HepG2 (cell line): ENCODE results near the gene MMP25. TPM values are rescaled to one million over a fixed set of nuclear protein-coding genes. Genes with fewer than 3 reads are reported as not detected.

Experiments
- AGO2 ChIP-seq: fragments of 200-400 bp; formaldehyde crosslinking; optimal IDR thresholded peaks from 2 replicates; pipeline ENCODE3; 2017; ENCODE audit warnings: mild to moderate bottlenecking, low read depth, low read length, moderate library complexity
- AHR ChIP-seq: IDR thresholded peaks from 2 replicates; pipeline ENCODE4 v1.6.1; 2018; ENCODE audit warnings: missing genetic modification reagents, missing compliant biosample characterization
- BHLHE40 ChIP-seq: IDR thresholded peaks from 2 replicates; pipeline ENCODE4 v1.6.1; 2011; ENCODE audit warnings: low read length, improper control_type of control experiment
- GLMP ChIP-seq: sonication (generic); formaldehyde crosslinking; IDR thresholded peaks from 2 replicates; pipeline ENCODE4 v1.9.0; 2021; ENCODE audit warnings: missing genetic modification reagents, mild to moderate bottlenecking, borderline replicate concordance
- GRHL1 ChIP-seq: sonication (generic); formaldehyde crosslinking; conservative IDR thresholded peaks from 2 replicates; pipeline ENCODE4 v1.8.0; 2022; ENCODE audit warnings: missing genetic modification reagents
- HHEX ChIP-seq: IDR thresholded peaks from 2 replicates; pipeline ENCODE4 v1.6.1; 2016; ENCODE audit warnings: control low read depth
- HOXD1 ChIP-seq: sonication (generic); formaldehyde crosslinking; IDR thresholded peaks from 2 replicates; pipeline ENCODE4 v1.5.0; 2020; ENCODE audit warnings: missing genetic modification reagents
- LCORL ChIP-seq, 2 experiments: fragments of 450-650 bp in 1 of 2; sonication (generic) in 1 of 2; formaldehyde crosslinking in 1 of 2; IDR thresholded peaks; 2 replicates each; pipeline versions ENCODE4 v1.5.0 to v1.6.1; 2017 to 2020; ENCODE audit warnings: antibody characterized with exemption in 1 of 2, missing genetic modification reagents in 1 of 2
- TIGD3 ChIP-seq: sonication (generic); formaldehyde crosslinking; IDR thresholded peaks from 2 replicates; pipeline ENCODE4 v1.5.1; 2020; ENCODE audit warnings: mild to moderate bottlenecking, missing genetic modification reagents, borderline replicate concordance
- ZNF430 ChIP-seq: sonication (generic); formaldehyde crosslinking; IDR thresholded peaks from 2 replicates; pipeline ENCODE4 v1.9.0; 2021; ENCODE audit warnings: mild to moderate bottlenecking, missing genetic modification reagents
- ZNF501 ChIP-seq: sonication (generic); formaldehyde crosslinking; IDR thresholded peaks from 2 replicates; pipeline ENCODE4 v1.5.1; 2020; ENCODE audit warnings: mild to moderate bottlenecking, moderate library complexity, missing genetic modification reagents
- ZNF576 ChIP-seq: sonication (generic); formaldehyde crosslinking; IDR thresholded peaks from 2 replicates; pipeline ENCODE4 v1.4.0; 2020; ENCODE audit warnings: mild to moderate bottlenecking, missing genetic modification reagents
- polyA plus RNA-seq, 8 experiments: library from polyadenylated mRNA; depleted of rRNA in 3 of 8; stranded (reverse) in 7 of 8; unstranded in 1 of 8; fragments of >200 nt; fragmentation: Illumina TruSeq in 4 of 8; extraction: Trizol in 4 of 8; gene quantifications; 2 replicates each; pipeline versions ENCODE4 v1.2.1 to v1.2.3, GENCODE V29; 2011 to 2016; ENCODE audit warnings: low read depth in 4 of 8, missing spikeins in 1 of 8, mixed read lengths in 1 of 8; ENCODE audit not compliant: insufficient read depth in 1 of 8
- total RNA-seq, 5 experiments: library from RNA; depleted of rRNA; stranded (reverse); fragments of >200 nt; fragmentation: Illumina TruSeq; extraction: Trizol; gene quantifications; 2 replicates each; pipeline ENCODE4 v1.2.3, GENCODE V29; 2016; ENCODE audit warnings: low read depth in 1 of 5
- TF ChIP-seq, protein P1 (sequence below): sonication (generic); formaldehyde crosslinking; IDR thresholded peaks from 2 replicates; pipeline ENCODE4 v1.4.0; 2020; ENCODE audit warnings: mild to moderate bottlenecking, missing genetic modification reagents
- TF ChIP-seq, protein P2 (sequence below): sonication (generic); formaldehyde crosslinking; IDR thresholded peaks from 2 replicates; pipeline ENCODE4 v1.4.0; 2020; ENCODE audit warnings: mild to moderate bottlenecking, missing genetic modification reagents

The MMP25 gene
- total and polyA plus RNA-seq, 2 of the 13 experiments (the other 11 are each of a cell fraction or from before 2014, with no cell fraction given) = 0.04 to 0.08 TPM

DNA sequence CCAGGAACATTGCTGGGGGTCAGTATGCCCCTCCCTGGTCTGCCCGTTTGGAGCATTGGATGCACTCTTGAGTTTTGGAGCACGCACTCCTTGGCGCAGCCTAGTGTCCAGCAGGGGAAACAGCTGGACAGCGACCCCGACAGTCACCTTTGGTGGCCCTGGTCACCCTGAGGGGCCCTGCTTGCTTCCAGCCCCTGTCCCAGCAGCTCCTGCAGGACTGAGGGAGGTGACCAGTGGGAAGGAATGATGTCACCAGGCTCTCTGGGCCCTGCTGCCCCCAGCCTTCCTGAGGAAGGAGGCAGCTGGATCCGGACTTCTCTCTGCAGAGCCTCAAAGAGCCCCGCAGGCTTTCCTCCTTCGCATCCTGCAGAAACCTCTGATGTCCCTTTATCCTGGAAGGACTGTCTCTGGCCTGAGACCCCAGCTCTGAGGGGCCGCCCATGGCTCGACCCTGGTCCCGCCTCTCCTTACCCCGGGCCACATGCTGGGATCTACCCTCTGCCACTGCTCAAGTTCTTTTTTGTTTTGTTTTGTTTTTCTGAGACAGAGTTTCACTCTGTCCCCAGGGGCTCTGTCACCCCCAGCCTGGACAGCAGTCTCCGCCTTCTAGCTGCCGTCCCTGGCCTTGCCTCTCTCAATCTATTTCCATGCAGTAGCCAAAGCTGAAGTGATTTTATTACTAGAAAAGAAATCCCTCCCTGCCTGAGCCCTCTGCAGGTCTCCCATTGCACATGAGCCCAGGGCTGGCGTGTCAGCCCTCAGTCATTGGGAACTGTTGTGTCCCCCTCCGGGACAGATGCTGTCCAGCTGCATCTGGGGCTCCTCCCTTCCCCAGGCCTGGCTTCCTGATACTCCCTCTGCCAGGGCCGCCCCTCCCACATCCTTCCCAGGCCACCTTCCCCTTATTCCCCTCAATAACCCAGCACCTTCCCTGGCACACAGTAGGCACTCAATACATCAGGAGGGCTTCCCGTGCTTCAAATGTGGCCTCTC lies 41.2 kb downstream of the MMP25 start (continued):
- TF ChIP-seq GRHL1 (CRISPR knock-in tag) (no peak), HHEX (CRISPR knock-in tag) (no peak), ZNF501 (CRISPR knock-in tag) (peak; percentile 2; the same call in 1 of the 2 replicates), HOXD1 (CRISPR knock-in tag) (0 out of 2 replicates have a peak, but pooled peaks have one; percentile 45), TIGD3 (CRISPR knock-in tag) (no peak), AGO2 (no peak), LCORL (IDR thresholded peaks at IDR 0.05) (no peak), LCORL (CRISPR knock-in tag; IDR thresholded peaks at IDR 0.05) (peak; percentile 70), ZNF430 (CRISPR knock-in tag) (peak; percentile 70; the same call in 1 of the 2 replicates), AHR (CRISPR knock-in tag) (no peak), BHLHE40 (no peak), ZNF576 (CRISPR knock-in tag) (peak; percentile 69; the same call in 1 of the 2 replicates), GLMP (CRISPR knock-in tag) (no peak)
- TF ChIP-seq, protein P1, sequence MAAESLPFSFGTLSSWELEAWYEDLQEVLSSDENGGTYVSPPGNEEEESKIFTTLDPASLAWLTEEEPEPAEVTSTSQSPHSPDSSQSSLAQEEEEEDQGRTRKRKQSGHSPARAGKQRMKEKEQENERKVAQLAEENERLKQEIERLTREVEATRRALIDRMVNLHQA (CRISPR knock-in tag) = no peak
- TF ChIP-seq, protein P2, sequence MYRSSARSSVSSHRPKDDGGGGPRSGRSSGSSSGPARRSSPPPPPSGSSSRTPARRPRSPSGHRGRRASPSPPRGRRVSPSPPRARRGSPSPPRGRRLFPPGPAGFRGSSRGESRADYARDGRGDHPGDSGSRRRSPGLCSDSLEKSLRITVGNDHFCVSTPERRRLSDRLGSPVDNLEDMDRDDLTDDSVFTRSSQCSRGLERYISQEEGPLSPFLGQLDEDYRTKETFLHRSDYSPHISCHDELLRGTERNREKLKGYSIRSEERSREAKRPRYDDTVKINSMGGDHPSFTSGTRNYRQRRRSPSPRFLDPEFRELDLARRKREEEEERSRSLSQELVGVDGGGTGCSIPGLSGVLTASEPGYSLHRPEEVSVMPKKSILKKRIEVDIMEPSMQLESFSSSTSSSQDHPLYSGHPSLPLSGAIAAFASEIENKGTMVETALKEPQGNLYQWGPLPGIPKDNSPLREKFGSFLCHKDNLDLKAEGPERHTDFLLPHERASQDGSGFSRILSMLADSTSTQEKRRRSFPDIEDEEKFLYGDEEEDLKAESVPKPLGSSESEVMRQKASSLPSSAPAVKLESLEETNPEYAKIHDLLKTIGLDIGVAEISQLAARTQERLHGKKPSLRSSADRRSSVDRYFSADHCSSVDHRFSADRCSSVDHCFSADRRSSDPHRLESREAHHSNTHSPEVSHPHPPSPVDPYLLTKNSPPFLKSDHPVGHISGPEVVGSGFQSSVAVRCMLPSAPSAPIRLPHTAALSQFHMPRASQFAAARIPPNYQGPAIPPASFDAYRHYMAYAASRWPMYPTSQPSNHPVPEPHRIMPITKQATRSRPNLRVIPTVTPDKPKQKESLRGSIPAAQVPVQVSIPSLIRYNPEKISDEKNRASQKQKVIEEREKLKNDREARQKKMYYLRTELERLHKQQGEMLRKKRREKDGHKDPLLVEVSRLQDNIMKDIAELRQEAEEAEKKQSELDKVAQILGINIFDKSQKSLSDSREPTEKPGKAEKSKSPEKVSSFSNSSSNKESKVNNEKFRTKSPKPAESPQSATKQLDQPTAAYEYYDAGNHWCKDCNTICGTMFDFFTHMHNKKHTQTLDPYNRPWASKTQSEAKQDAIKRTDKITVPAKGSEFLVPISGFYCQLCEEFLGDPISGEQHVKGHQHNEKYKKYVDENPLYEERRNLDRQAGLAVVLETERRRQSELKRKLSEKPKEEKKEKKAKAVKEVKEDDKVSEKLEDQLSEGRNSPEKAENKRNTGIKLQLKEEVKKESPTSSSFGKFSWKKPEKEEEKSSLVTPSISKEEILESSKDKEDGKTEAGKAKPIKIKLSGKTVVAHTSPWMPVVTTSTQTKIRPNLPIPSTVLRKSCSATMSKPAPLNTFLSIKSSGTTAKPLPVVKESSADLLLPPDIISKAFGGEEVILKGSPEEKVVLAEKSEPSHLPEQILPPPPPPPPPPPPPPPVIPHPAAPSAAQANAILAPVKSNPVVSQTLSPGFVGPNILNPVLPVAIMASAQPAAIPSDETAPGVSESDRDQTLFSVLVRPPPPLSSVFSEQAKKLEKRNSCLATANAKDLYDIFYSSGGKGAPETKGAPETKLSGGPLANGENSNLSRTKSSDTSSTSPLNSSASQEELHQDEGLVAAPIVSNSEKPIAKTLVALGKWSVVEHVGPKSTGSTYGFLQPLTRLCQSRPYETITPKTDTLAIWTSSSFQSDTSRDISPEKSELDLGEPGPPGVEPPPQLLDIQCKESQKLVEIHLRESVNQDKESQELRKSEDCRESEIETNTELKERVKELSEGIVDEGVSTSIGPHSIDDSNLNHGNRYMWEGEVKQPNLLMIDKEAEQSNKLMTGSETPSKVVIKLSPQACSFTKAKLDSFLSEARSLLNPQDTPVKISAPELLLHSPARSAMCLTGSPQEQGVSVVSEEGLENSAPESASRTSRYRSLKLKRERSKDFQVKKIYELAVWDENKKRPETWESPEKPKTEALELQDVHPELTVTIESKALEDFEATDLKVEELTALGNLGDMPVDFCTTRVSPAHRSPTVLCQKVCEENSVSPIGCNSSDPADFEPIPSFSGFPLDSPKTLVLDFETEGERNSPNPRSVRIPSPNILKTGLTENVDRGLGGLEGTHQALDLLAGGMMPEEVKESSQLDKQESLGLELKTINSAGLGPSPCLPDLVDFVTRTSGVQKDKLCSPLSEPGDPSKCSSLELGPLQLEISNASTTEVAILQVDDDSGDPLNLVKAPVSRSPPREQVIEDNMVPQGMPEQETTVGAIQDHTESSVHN (CRISPR knock-in tag) = no peak
